GM19193 (cell line): ENCODE data around the gene MYO1G.

Experiments
- POLR2A ChIP-seq: IDR thresholded peaks from 4 replicates; pipeline ENCODE4 v1.6.1; 2011; ENCODE audit not compliant: insufficient read depth, insufficient read length; ENCODE audit errors: extremely low read depth

MYO1G gene

DNA sequence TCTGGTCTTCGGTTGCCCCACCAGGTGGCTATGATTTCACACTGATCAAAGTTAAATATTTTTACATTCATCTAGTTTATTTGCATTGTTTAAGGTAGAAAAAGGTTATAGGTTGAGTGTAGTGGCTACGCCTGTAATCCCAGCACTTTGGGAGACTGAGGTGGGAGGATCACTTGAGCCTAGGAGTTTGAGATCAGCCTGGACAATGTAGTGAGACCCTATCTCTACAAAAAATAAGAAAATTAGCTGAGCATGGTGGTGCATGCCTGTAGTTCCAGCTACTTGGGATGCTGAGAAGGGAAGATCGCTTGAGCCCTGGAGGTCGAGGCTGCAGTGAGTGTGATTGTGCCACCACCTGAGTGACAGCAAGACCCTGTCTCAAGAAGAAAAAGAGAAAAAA is 25.0 kb upstream of the MYO1G start:
- no peak for TF ChIP-seq POLR2A

DNA sequence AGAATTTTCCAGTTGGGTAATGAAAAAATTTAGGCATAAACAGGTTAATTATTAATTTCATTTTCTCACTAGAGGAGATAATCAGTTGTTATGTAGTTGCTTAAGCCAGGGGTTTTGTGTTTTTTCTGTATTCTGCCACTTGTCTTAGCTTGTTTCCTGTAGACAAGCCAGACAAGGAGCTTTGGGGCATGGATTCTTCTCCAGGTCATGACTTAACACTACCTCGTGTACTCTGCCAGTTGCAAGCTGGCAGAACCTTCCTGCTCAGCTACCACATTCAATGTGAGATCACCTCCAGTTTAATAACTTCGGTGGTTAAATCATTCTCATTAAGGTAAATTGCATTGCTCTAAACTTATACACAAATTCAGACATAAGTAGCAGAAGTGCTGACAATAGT is 23.0 kb upstream of the MYO1G start:
- TF ChIP-seq POLR2A, result no peak

DNA sequence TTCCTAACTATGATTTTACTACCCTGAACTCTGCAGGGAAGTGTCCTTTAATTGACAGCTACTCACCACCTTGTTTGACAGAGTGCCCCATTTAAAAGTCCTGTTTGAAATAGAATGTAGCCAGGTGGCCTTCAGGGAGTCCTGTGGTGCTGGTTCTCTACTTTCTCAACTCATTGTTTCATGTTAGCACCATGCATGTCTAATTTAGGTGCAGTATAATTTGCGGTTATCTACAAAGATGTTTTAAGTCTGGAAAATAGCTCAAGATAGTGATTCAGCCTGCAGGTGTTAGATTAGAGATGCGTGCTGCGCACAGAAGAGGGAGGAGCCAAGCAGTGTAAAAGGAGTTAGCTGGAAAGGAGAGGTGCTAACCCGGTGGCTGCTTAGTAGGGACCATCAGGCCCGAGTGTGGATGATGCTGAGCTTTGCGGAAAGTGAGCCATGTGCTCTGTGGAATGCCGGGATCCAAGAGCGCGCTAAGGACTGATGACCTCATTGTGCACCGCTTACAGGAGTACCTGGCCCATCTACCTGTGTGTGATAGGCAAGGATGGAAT is 22.4 kb upstream of the MYO1G start:
- peak; percentile 52 for TF ChIP-seq POLR2A

DNA sequence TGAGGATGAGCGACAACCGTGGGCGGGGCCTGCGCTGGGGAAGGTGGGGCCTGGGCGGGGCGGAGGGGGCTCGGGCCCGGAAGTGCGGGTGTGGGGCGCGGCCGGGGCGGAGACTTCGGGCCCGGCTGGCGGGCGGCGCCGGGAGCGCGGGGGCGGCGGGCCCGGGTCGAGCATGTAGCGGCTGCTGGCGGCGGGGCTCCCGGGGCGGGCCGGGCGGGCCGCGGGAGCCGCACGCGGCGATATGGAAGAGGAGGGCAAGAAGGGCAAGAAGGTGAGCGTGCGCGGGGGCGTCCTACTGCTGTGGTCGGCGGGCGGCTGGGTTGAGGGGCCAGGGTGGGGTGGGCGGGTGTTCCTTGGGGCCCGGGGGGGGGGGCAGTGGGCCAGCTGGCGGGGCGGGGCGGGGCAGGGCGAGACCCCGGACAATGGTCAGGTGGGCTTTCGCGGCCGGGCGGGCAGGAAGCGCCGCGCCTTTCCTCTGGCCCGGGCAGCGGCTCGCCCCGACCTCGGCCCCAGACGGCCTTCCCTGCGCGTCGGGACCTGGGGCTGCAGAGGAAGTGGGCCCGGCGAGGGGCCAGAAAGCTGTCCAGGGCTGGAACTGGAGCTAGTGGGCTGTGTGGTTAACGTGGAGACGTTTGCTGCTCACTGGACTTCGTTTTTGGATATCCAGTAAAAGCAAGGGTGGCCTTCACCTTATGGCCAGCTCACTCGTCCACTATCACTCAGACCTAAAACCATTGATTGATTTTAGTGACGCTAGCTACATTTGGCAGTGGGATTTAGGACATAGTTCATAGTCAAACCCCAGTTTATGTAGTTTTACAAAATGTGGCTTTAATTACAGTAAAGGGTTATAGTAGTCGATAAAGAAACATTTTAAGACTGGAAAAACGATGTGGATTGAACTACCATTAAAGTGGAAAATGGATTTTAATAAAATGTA is 21.5 kb upstream of the MYO1G start, which contains the start of gene CCM2:
Gene CCM2 (plus strand): TSS at position 109 of the 940 bp plus-strand sequence. CDS start 133 bp downstream, at position 242.
- peak; percentile 4 for TF ChIP-seq POLR2A

DNA sequence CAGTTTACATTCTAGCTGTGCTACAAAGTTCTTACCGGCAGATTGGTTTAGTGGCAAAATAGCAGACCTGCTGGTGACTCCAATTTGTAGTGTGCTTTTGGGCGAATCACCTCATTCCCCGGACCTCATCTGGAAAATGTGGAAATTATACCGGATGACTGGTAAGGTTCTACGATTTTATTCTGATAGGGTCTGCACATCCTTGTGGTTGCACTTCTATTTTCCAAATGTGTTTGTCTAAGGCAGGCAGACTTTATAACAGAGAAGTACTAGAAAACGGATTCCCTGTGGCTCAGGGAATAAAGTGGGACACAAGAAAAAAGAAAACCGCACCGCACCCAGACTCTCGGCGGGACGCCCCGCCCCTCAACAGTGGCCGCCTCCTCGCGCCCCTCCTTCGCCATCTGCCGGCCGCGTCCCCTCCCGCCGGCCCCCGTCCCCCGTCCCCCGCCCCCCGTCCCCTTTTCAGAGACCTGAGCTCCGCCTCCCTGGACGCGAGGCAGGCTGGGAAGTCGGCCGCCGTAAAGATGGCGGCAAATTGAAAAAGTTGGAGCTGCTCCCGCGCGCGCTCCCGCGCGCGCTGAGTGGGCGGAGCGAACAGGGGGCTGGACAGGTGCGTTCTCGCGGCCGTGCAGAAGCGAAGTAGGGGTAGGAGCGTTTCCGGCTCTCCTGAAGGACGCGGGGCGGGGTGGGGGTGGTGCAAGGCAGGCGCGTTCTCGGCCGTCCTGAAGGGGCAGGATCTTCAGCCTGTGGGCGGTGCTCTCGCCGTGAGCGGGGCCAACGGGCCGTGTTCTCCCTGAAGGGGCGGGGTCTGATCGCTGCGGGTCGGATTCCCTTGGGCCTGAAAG is 20.7 kb upstream of the MYO1G start:
- peak; percentile 52 for TF ChIP-seq POLR2A

DNA sequence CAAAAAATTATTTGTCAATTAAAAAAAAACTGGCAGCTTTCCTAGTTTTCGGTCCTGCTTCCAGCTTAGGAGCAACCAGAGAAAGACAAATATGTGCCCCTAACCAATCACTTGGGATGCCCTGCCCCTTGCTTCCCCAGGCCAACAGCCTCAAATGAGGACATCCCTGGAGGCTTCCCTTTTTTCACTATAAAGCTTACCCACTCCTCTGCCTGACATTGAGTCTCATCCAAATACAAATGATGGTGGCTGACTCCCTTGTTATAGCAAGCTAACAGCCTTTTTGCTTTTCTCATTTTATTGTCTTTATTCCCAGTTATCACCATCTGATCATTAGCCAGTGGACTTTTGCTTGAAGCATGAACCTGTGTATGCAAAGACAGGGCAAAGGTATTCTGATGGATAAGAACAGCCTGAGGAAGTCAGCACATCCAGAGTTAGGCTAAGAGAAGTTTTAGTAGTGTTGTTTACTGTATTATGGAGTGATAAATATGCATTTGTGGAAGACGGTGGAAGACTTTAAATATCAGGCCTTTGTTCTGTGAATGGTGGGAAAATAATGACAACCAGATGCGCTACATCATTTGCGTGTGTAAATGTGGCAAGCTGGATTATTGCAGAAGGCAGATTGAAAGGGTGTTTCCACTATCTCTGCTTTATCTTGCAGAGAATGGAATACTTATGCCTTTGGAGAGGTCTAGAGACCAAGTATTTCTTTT is 19.5 kb upstream of the MYO1G start:
- no peak for TF ChIP-seq POLR2A

DNA sequence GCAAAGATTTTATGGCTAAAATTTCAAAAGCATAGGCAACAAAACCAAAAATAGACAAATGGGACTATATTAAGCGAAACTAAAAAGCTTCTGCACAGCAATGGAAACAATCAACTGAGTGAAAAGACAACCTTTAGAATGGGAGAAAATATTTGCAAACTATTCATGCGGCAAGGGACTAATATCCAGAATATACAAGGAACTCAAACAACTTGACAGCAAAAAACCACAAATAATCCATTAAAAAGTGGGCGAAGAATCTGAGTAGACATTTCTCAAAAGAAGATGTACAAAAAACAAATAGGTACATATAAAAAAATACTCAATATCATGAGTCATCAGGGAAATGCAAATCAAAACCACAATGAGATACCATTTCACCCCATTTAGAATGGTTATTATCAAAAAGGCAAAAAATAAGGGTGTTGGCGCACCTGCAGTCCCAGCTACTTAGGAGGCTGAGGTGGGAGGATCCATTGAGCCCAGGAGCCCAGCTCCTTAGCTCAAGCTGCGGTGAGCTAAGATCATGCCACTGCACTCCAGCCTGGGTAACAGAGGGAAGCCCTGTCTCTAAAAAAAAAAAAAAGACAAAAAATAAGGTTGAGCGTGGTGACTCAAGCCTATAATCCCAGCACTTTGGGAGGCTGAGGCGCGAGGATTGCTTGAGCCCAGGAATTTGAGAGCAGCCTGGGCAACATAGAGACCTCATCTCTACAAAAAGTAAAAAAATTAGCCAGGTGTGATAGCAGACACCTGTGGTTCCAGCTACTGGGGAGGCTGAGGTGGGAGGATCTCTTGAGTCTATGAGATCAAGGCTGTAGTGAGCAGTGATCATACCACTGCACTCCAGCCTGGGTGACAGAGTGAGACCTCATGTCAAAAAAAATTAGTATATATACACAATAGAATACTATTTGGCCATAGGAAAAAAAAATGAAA is 17.0 kb upstream of the MYO1G start:
- TF ChIP-seq POLR2A, result no peak

DNA sequence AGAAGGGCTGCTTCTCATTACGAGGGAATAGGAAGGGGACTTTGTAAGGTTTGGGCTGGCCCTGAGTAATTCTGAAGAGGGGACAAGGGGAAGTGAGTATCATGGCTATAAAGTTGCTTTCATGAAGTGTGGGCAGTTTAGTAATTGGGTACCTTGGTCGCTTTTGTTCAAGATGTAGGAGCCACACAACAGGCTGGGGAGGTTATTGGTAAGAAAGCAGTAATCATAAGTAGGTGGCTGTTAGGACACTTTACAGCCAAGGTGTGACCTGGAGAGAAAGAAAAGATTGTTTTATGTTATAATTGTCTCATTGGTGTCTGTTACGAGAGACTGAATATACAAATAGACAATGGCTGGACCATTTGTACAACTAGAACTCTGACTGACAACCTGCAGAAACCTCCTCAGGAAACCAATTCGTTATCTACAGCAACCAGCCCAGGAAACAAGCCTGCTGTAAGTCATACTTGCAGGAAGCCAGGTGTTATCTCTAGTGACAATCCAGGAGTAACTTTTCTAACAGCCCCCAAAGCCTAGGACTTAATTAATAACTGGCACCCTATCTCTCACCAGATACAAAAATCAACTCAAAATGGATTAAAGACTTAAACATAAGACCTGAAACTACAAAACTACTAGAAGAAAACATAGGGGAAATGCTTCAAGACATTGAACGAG is 16.2 kb upstream of the MYO1G start:
- no peak for TF ChIP-seq POLR2A

DNA sequence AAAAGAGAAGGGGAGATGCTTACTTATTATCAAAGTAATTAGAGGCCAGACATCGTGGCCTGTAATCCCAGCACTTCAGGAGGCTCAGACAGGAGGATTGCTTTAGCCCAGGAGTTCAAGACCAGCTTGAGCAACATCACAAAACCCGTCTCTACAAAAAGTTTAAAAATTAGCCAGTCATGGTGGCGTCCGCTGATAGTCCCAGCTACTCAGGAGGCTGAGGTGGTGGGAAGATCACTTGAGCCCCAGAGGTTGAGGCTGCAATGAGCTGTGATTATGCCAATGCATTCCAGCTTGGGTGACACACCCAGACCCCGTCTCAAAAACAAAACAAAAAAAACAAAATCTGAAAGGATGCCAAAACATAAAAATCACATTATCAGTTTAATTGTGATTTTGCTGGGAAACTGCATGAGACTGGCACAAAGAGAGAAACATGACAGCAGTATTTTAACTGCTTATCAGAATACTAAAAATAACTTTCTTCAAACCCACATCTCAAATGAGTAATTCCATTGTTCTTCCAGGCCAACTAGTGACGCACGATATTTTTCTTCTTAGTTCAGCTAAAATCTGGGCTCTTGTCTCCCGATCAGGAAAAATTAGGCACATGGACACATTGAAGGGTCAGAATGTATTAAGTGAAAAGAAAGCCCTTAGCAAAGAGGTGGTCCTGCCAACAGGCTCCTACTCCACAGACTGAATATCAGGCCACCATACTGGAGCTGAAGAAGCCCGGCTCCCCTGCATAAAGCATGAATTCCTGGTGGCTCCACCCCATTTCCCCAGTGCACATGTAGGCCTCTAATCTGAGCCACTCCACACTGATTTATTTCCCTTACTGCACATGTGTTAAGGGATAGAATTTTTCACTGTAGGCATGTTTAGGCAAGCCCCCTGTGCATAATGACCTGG is 11.6 kb upstream of the MYO1G start:
- TF ChIP-seq POLR2A, result no peak

DNA sequence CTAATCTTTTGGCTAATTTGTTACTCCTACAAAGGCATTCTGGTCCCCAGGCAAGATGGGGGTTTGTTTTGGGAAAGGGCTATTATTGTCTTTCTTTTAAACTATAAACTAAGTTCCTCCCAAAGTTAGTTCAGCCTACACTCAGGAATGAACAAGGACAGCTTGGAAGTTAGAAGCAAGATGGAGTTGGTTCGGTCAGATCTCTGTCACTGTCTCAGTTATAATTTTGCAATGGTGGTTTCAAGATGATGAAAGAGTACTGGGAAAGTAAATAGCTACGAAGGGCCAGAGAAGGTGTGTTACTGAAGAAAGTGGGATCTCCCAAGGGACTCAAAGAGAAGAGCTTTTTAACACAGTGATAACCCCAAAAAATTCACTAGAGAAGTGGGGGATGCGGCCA is 10.3 kb upstream of the MYO1G start:
- no peak for TF ChIP-seq POLR2A

DNA sequence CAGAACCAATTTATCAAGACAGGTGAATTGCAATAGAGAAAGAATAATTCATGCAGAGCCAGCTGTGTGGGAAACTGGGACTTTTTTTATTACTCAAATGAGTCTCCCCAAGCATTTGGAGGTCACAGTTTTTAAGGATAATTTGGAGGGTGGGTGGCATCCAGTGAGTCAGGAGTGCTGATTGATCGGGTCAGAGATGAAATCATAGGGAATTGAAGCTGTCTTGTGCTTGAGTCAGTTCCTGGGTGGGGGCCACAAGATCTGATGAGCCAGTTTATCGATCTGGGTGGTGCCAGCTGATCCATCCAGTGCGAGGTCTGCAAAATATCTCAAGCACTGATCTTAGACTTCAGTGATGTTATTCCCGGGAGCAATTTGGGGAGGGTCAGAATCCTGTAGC is 9.9 kb upstream of the MYO1G start:
- no peak for TF ChIP-seq POLR2A

DNA sequence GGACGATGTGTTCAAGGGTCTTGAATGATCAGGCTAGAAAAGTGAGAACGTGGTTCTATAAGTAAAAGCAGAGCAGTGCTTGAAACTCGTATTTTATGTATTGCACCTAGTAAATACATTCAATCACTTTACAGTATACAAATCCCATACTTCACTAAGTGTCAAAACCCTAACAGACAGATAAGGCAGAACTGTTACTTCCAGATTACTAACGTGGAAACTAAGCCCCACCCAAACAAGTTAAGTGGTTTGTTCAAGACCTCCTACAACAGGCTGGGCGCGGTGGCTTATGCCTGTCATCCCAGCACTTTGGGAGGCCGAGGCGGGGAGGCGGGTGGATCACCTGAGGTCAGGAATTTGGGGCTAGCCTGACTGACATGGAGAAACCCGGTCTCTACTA is 9.2 kb upstream of the MYO1G start:
- TF ChIP-seq POLR2A, result no peak

DNA sequence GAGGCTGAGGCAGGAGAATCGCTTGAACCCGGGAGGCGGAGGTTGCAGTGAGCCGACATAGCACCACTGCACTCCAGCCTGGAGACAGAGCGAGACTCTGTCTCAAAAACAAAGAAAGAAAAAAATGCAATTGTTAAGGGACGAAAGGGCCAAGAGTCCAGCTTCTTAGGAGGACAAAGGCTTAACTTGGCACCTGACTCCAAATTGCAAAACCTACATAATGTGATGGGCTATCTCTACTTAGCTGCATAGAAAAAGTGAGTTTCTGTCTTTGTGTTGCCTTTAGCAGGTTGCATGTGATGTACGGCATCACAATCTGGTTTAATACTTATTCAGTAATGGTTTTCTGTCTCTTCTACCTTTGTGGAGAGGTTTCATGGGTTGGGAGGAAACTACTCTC is 8.6 kb upstream of the MYO1G start:
- no peak for TF ChIP-seq POLR2A
